ENCODE data around the gene FILIP1L. TPM values are rescaled to one million over a fixed set of nuclear protein-coding genes. Genes with fewer than 3 reads are reported as not detected.

FILIP1L gene
- total and polyA plus RNA-seq, 2 of the 4 experiments (the other 2 are of a cell fraction), result 11.5 to 19.9 TPM

GRCh38 chr3:99884484-99884883, 229.8 kb downstream of the FILIP1L start:
- CTCF ChIA-PET, result no interaction called here
- no TSS peak for BruUV-seq (replicated peaks)
- WGBS, 2 experiments (ENCODE audit: extremely low coverage in 2 of 2, insufficient read length in 1 of 2), result no CpG with 5 or more reads among the region's 2 CpGs

More at GRCh38 chr3:99884484-99884883, 229.8 kb downstream of the FILIP1L start:
- no peak overlapping the region for H2AK5ac ChIP-seq (ENCODE audit: low read depth, low read length)
- intact Hi-C loops (cut with micrococcal nuclease) (no loop called here), in situ Hi-C loops (cut with MboI; ENCODE audit: low sequenced_read_pairs) (no loop called here), dilution Hi-C loops (cut with HindIII; ENCODE audit: low sequenced_read_pairs, unreplicated experiment) (no loop called here)
- no peak overlapping the region for H3K14ac ChIP-seq (replicated peaks; ENCODE audit: low read depth, low read length)
- H3K9me3 ChIP-seq (ENCODE audit: control insufficient read depth, insufficient read depth, low read length), result no peaks in the 10 kb centered on the region
- POLR2A ChIA-PET (ENCODE audit: unreplicated experiment), result no interaction called here
- ATAC-seq (ENCODE audit: low read depth) (no peak), DNase-seq (no peak)
- no peak overlapping the region; the same call in 1 of the 2 replicates for H4K5ac ChIP-seq (ENCODE audit: low read depth, low read length)
- no peak overlapping the region for H2AK9ac ChIP-seq (replicated peaks; ENCODE audit: low read depth, low read length, poor library complexity)
- no peak overlapping the region for H3K18ac ChIP-seq (ENCODE audit: low read depth, low read length)
- no peak overlapping the region for H3K27ac ChIP-seq (ENCODE audit: insufficient read depth, low read length)
- H4K91ac ChIP-seq (ENCODE audit: insufficient read depth, low read depth, low read length), result no peak overlapping the region
- H3K27me3 ChIP-seq (ENCODE audit: control insufficient read depth, insufficient read depth, low read length), result no peaks in the 10 kb centered on the region
- H2BK20ac ChIP-seq (ENCODE audit: low read depth, low read length), result no peak overlapping the region
- no peak overlapping the region for H2AFZ ChIP-seq (replicated peaks; ENCODE audit: low read length, poor library complexity)
- H3K23ac ChIP-seq (ENCODE audit: low read depth, low read length), result no peak overlapping the region
- H3K4me1 ChIP-seq (ENCODE audit: control insufficient read depth, insufficient read depth, low read length), result no peaks in the 10 kb centered on the region
- H3K56ac ChIP-seq (ENCODE audit: extremely low read depth, insufficient read depth, low read length), result no peak overlapping the region
- no peaks in the 10 kb centered on the region for H3K9me1 ChIP-seq (ENCODE audit: insufficient read depth, low read length)
- no peak overlapping the region for H2BK120ac ChIP-seq (ENCODE audit: low read depth, low read length)
- no peak overlapping the region for H4K8ac ChIP-seq (ENCODE audit: low read depth in 2 of 2, low read length in 2 of 2)
- H3K4me2 ChIP-seq (ENCODE audit: low read depth, low read length), result no peak overlapping the region
- H2BK5ac ChIP-seq (ENCODE audit: low read depth, low read length, poor library complexity, severe bottlenecking), result no peak overlapping the region
- H4K20me1 ChIP-seq (ENCODE audit: insufficient read depth, low read length), result no peaks in the 10 kb centered on the region
- H2BK15ac ChIP-seq (ENCODE audit: low read depth, low read length), result no peak overlapping the region
- no peaks in the 10 kb centered on the region for H3K36me3 ChIP-seq (ENCODE audit: control insufficient read depth, insufficient read depth, low read length)
- H3K9ac ChIP-seq (ENCODE audit: low read depth, low read length), result no peak overlapping the region
- no peak overlapping the region for H3K4ac ChIP-seq (ENCODE audit: low read depth, low read length)
- peaks cover 4 to 8% of the 10 kb centered on the region in 2 experiments; a peak in 2 of 4 replicates for H3K79me1 ChIP-seq (ENCODE audit: low read depth in 1 of 2, low read length in 2 of 2)
- TF ChIP-seq, protein P1, sequence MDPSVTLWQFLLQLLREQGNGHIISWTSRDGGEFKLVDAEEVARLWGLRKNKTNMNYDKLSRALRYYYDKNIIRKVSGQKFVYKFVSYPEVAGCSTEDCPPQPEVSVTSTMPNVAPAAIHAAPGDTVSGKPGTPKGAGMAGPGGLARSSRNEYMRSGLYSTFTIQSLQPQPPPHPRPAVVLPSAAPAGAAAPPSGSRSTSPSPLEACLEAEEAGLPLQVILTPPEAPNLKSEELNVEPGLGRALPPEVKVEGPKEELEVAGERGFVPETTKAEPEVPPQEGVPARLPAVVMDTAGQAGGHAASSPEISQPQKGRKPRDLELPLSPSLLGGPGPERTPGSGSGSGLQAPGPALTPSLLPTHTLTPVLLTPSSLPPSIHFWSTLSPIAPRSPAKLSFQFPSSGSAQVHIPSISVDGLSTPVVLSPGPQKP (IDR thresholded peaks at IDR 0.05; ENCODE audit: borderline replicate concordance, low read depth, low read length), result no peak
- no peak for TF ChIP-seq NFE2L2 (IDR thresholded peaks at IDR 0.05; ENCODE audit: low read depth, low read length)
- no peak for TF ChIP-seq CHD1 (IDR thresholded peaks at IDR 0.05; ENCODE audit: low read depth, low read length)
- TF ChIP-seq POLR2A (IDR thresholded peaks at IDR 0.05; ENCODE audit: low read depth, low read length), result no peak
- no peak overlapping the region for H3K4me3 ChIP-seq (ENCODE audit: insufficient read depth, low read depth, low read length)

Data from IMR-90 (cell line).